Mesenchymal stem cell (in vitro differentiated cells and primary cell): ENCODE measurements around the gene TAS2R1.

ENCODE experiments used
- DNase-seq: peaks from one replicate; pipeline ENCODE4 v3.0.0-alpha.2; 2013
- H2AFZ ChIP-seq: one replicate; pipeline ENCODE4 v1.6.1; 2013; ENCODE audit warnings: low read depth, mild to moderate bottlenecking, control low read depth, inconsistent platforms, low read length, moderate library complexity
- H2AK5ac ChIP-seq: 2 replicates; pipeline ENCODE4 v1.6.1; 2013; ENCODE audit warnings: low read length, moderate library complexity, mild to moderate bottlenecking, inconsistent platforms; ENCODE audit not compliant: severe bottlenecking
- H2BK120ac ChIP-seq: one replicate; pipeline ENCODE4 v1.6.1; 2013; ENCODE audit warnings: low read depth, mild to moderate bottlenecking, inconsistent platforms, low read length, moderate library complexity
- H2BK12ac ChIP-seq, 2 experiments: one replicate each; pipeline ENCODE4 v1.6.1; 2013; ENCODE audit warnings: inconsistent platforms in 2 of 2, low read length in 2 of 2, mild to moderate bottlenecking in 2 of 2, moderate library complexity in 2 of 2, control low read depth in 1 of 2
- H2BK15ac ChIP-seq: one replicate; pipeline ENCODE4 v1.6.1; 2013; ENCODE audit warnings: mild to moderate bottlenecking, low read depth, inconsistent platforms; ENCODE audit not compliant: poor library complexity, severe bottlenecking
- H2BK5ac ChIP-seq: 2 replicates; pipeline ENCODE4 v1.6.1; 2013; ENCODE audit warnings: low read depth, mild to moderate bottlenecking, low read length, control low read depth, inconsistent platforms; ENCODE audit not compliant: poor library complexity, severe bottlenecking
- H3K14ac ChIP-seq, 2 experiments: one replicate each; pipeline ENCODE4 v1.6.1; 2013; ENCODE audit warnings: inconsistent platforms in 2 of 2, low read length in 2 of 2, control low read depth in 1 of 2, mild to moderate bottlenecking in 1 of 2, moderate library complexity in 1 of 2
- H3K18ac ChIP-seq, 2 experiments: one replicate each; pipeline ENCODE4 v1.6.1; 2013; ENCODE audit warnings: inconsistent platforms in 2 of 2, low read length in 2 of 2, control low read depth in 1 of 2, low read depth in 1 of 2, mild to moderate bottlenecking in 1 of 2
- H3K23ac ChIP-seq, 2 experiments: one replicate each; pipeline ENCODE4 v1.6.1; 2013; ENCODE audit warnings: inconsistent platforms in 2 of 2, low read length in 2 of 2, mild to moderate bottlenecking in 2 of 2, moderate library complexity in 2 of 2, control low read depth in 1 of 2
- H3K27ac ChIP-seq: 2 replicates; pipeline ENCODE4 v1.5.1; 2013; ENCODE audit warnings: mild to moderate bottlenecking, moderate library complexity, low read length, control low read depth, inconsistent platforms; ENCODE audit not compliant: poor library complexity, severe bottlenecking
- H3K27me3 ChIP-seq, 2 experiments: 2 replicates each; pipeline versions ENCODE4 v1.6.1 to v1.7.0; 2013; ENCODE audit warnings: low read length in 2 of 2, mild to moderate bottlenecking in 2 of 2, moderate library complexity in 2 of 2, control low read depth in 1 of 2, inconsistent platforms in 1 of 2; ENCODE audit not compliant: control insufficient read depth in 1 of 2, insufficient read depth in 1 of 2
- H3K36me3 ChIP-seq, 2 experiments: 2 replicates each; pipeline versions ENCODE4 v1.6.1 to v1.7.0; 2013; ENCODE audit warnings: low read length in 2 of 2, control low read depth in 1 of 2, inconsistent platforms in 1 of 2, low read depth in 1 of 2, mild to moderate bottlenecking in 1 of 2; ENCODE audit not compliant: insufficient read depth in 2 of 2, control insufficient read depth in 1 of 2
- H3K4ac ChIP-seq, 2 experiments: one replicate each; pipeline ENCODE4 v1.6.1; 2013; ENCODE audit warnings: inconsistent platforms in 2 of 2, low read length in 2 of 2, mild to moderate bottlenecking in 2 of 2, moderate library complexity in 2 of 2, control low read depth in 1 of 2, low read depth in 1 of 2
- H3K4me1 ChIP-seq: 2 replicates; pipeline ENCODE4 v1.6.1; 2013; ENCODE audit warnings: low read depth, low read length, control low read depth; ENCODE audit not compliant: control insufficient read depth, insufficient read depth
- H3K4me2 ChIP-seq: 2 replicates; pipeline ENCODE4 v1.6.1; 2013; ENCODE audit warnings: low read length, mild to moderate bottlenecking, inconsistent platforms; ENCODE audit not compliant: poor library complexity, severe bottlenecking
- H3K4me3 ChIP-seq, 2 experiments: 2 replicates each; pipeline versions ENCODE4 v1.5.1 to v1.7.0; 2013; ENCODE audit warnings: low read length in 2 of 2, mild to moderate bottlenecking in 2 of 2, control low read depth in 1 of 2, low read depth in 1 of 2; ENCODE audit not compliant: insufficient read depth in 1 of 2
- H3K79me1 ChIP-seq: replicated peaks from 2 replicates; pipeline ENCODE4 v1.6.1; 2013; ENCODE audit warnings: mild to moderate bottlenecking, control low read depth, low read length, inconsistent platforms; ENCODE audit not compliant: poor library complexity, severe bottlenecking
- H3K9ac ChIP-seq: 2 replicates; pipeline ENCODE4 v1.7.0; 2013; ENCODE audit warnings: mild to moderate bottlenecking, low read length, moderate library complexity
- H3K9me3 ChIP-seq: 2 replicates; pipeline ENCODE4 v1.7.0; 2013; ENCODE audit warnings: mild to moderate bottlenecking, low read length; ENCODE audit not compliant: control insufficient read depth
- H4K8ac ChIP-seq: one replicate; pipeline ENCODE4 v1.6.1; 2013; ENCODE audit warnings: inconsistent platforms, mild to moderate bottlenecking, low read length, moderate library complexity
- H4K91ac ChIP-seq: one replicate; pipeline ENCODE4 v1.6.1; 2013; ENCODE audit warnings: mild to moderate bottlenecking, low read length, inconsistent platforms
- WGBS: methylation state at CpG from one replicate; pipeline ENCODE4 v1.1.7; 2013; ENCODE audit warnings: mixed read lengths; 5-methylcytosine and 5-hydroxymethylcytosine counted together

Gene TAS2R1

GRCh38 chr5:9596171-9596780 lies 33.9 kb downstream of the TAS2R1 start:
- H3K9me3 ChIP-seq: no peaks in the 10 kb centered on the region
- H2BK120ac ChIP-seq: no peak overlapping the region
- H3K27ac ChIP-seq: no peak overlapping the region
- H4K8ac ChIP-seq: no peak overlapping the region
- H2AK5ac ChIP-seq: no peak overlapping the region
- H4K91ac ChIP-seq: no peak overlapping the region
- no peak overlapping the region for H2BK15ac ChIP-seq
- H2BK5ac ChIP-seq: no peak overlapping the region
- peak overlapping the region; percentile 64 for H3K9ac ChIP-seq
- no peak overlapping the region for H3K4ac ChIP-seq
- no peak overlapping the region for H3K14ac ChIP-seq
- no peak overlapping the region for H2BK12ac ChIP-seq
- no peaks in the 10 kb centered on the region for H3K79me1 ChIP-seq
- H2AFZ ChIP-seq: no peak overlapping the region
- no peak for DNase-seq
- H3K36me3 ChIP-seq: no peaks in the 10 kb centered on the region
- peaks cover 4 to 15% of the 10 kb centered on the region in 2 experiments for H3K27me3 ChIP-seq
- H3K23ac ChIP-seq: no peak overlapping the region
- WGBS: 69% methylated on average over 5 of the region's 6 CpGs
- no peak overlapping the region for H3K18ac ChIP-seq
- H3K4me2 ChIP-seq: no peak overlapping the region
- H3K4me3 ChIP-seq: peak overlapping the region in 1 of 2 experiments; percentile 60
- H3K4me1 ChIP-seq: no peaks in the 10 kb centered on the region

GRCh38 chr5:9594913-9595312 lies 35.2 kb downstream of the TAS2R1 start:
- no peak overlapping the region for H3K18ac ChIP-seq
- no peak overlapping the region for H3K27ac ChIP-seq

GRCh38 chr5:9589049-9589835 lies 40.9 kb downstream of the TAS2R1 start:
- Histone ChIP-seq H3K18ac (no peak overlapping the region), H2AK5ac (no peak overlapping the region), H3K4me3 (no peak overlapping the region), H3K27me3 (no peaks in the 10 kb centered on the region), H3K9me3 (no peaks in the 10 kb centered on the region), H3K4me1 (no peaks in the 10 kb centered on the region), H4K8ac (no peak overlapping the region), H3K9ac (no peak overlapping the region), H2BK5ac (no peak overlapping the region), H2BK12ac (no peak overlapping the region), H2BK15ac (no peak overlapping the region), H3K4ac (no peak overlapping the region), H3K27ac (no peak overlapping the region), H3K79me1 (no peaks in the 10 kb centered on the region), H3K36me3 (no peaks in the 10 kb centered on the region), H2AFZ (no peak overlapping the region), H2BK120ac (no peak overlapping the region), H3K14ac (no peak overlapping the region), H3K23ac (no peak overlapping the region), H4K91ac (no peak overlapping the region), H3K4me2 (no peak overlapping the region)
- WGBS: 89% methylated on average over 7 of the region's 7 CpGs
- DNase-seq: no peak

More at GRCh38 chr5:9594913-9595312, 35.2 kb downstream of the TAS2R1 start:
- no peak overlapping the region for H2AK5ac ChIP-seq
- H3K23ac ChIP-seq: no peak overlapping the region
- H2AFZ ChIP-seq: no peak overlapping the region
- no peak overlapping the region for H2BK12ac ChIP-seq
- H3K9me3 ChIP-seq: no peaks in the 10 kb centered on the region
- no peak overlapping the region for H3K4me2 ChIP-seq
- H4K91ac ChIP-seq: no peak overlapping the region
- H3K4ac ChIP-seq: no peak overlapping the region
- no peaks in the 10 kb centered on the region for H3K79me1 ChIP-seq
- H3K4me1 ChIP-seq: no peaks in the 10 kb centered on the region
- peaks cover 4 to 9% of the 10 kb centered on the region in 2 experiments for H3K27me3 ChIP-seq
- no peak overlapping the region for H3K9ac ChIP-seq
- no peaks in the 10 kb centered on the region for H3K36me3 ChIP-seq
- no peak overlapping the region for H3K4me3 ChIP-seq
- H2BK15ac ChIP-seq: no peak overlapping the region
- no peak overlapping the region for H2BK120ac ChIP-seq
- no peak overlapping the region for H3K14ac ChIP-seq
- no peak overlapping the region for H2BK5ac ChIP-seq
- DNase-seq: no peak
- H4K8ac ChIP-seq: no peak overlapping the region

DNA sequence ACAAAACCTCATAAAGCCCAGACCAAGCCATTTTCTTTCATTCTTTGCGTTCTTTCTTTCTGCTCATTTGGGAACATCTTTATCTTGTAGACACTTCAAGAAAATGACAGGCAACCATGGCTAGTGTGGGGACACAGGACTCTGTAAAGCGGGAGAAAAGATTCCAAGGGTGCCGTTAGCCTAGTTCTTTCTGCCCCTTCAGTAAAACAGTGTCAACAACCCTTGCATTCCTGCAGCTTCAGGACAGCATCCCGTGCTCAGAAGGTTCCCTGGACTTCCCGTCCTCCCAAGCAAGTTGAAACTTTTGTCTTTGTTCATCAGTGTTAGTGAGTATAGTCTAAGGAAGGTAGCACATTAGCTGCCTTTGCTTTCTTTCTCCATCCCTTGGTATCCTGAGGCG lies 41.9 kb downstream of the TAS2R1 start:
- H3K9me3 ChIP-seq: no peaks in the 10 kb centered on the region
- H2BK120ac ChIP-seq: no peak overlapping the region
- H2AK5ac ChIP-seq: no peak overlapping the region
- no peak overlapping the region for H2BK5ac ChIP-seq
- H3K36me3 ChIP-seq: no peaks in the 10 kb centered on the region
- H3K4me1 ChIP-seq: no peaks in the 10 kb centered on the region
- no peaks in the 10 kb centered on the region for H3K79me1 ChIP-seq
- DNase-seq: no peak
- H2AFZ ChIP-seq: no peak overlapping the region
- no peak overlapping the region for H3K4ac ChIP-seq
- H3K18ac ChIP-seq: no peak overlapping the region
- no peak overlapping the region for H3K4me3 ChIP-seq
- no peak overlapping the region for H4K91ac ChIP-seq
- H2BK12ac ChIP-seq: no peak overlapping the region
- H3K14ac ChIP-seq: no peak overlapping the region
- no peak overlapping the region for H3K27ac ChIP-seq
- no peaks in the 10 kb centered on the region for H3K27me3 ChIP-seq
- no peak overlapping the region for H3K23ac ChIP-seq
- H3K9ac ChIP-seq: no peak overlapping the region
- no peak overlapping the region for H3K4me2 ChIP-seq
- H2BK15ac ChIP-seq: no peak overlapping the region
- no peak overlapping the region for H4K8ac ChIP-seq
- 96% methylated on average over 5 of the region's 6 CpGs for WGBS
